ENCODE data around the gene TTC33. TPM values are rescaled to one million over a fixed set of nuclear protein-coding genes. Genes with fewer than 3 reads are reported as not detected.
A peak's percentile ranks its signal among the peaks of the same experiment; 100 is the strongest.
"Not testable (repeated sequence)": the region's sequence is repeated elsewhere in the genome, so short reads cannot be mapped to it uniquely, and the experiment has no call there.

Gene TTC33
- total RNA-seq, 6 experiments from 2014 or later: 5.6 to 9.2 (median 7.0) TPM

GRCh38 chr5:40798012-40798800 lies 42.4 kb upstream of the TTC33 start, which contains the start of gene PRKAA1:
Gene PRKAA1, minus strand, starts transcription at chr5:40798374. Its CDS starts 185 bp downstream, at chr5:40798189.
- Histone ChIP-seq H3K27me3 (no peaks in the 10 kb centered on the region), H3K27ac (peak within 1 kb of the TSS; percentile 82 to 92 (median 85)), H3K4me3 (peak within 1 kb of the TSS; percentile 92 to 98 (median 97)), H3K9me3 (no peaks in the 10 kb centered on the region), H3K4me1 (peaks cover 0 to 18% (median 5%) of the 10 kb centered on the region in 4 donors), H3K36me3 (no peaks in the 10 kb centered on the region)
- peak; percentile 90 to 93 (median 92) for DNase-seq
- peak; percentile 64 for TF ChIP-seq POLR2A (IDR thresholded peaks at IDR 0.05)
- TF ChIP-seq, protein P1, sequence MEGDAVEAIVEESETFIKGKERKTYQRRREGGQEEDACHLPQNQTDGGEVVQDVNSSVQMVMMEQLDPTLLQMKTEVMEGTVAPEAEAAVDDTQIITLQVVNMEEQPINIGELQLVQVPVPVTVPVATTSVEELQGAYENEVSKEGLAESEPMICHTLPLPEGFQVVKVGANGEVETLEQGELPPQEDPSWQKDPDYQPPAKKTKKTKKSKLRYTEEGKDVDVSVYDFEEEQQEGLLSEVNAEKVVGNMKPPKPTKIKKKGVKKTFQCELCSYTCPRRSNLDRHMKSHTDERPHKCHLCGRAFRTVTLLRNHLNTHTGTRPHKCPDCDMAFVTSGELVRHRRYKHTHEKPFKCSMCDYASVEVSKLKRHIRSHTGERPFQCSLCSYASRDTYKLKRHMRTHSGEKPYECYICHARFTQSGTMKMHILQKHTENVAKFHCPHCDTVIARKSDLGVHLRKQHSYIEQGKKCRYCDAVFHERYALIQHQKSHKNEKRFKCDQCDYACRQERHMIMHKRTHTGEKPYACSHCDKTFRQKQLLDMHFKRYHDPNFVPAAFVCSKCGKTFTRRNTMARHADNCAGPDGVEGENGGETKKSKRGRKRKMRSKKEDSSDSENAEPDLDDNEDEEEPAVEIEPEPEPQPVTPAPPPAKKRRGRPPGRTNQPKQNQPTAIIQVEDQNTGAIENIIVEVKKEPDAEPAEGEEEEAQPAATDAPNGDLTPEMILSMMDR (IDR thresholded peaks at IDR 0.05): peak; percentile 67 to 85 (median 71)
- 2% methylated on average over 19 of the region's 70 CpGs for whole genome bisulfite sequencing (ENCODE audit: insufficient coverage, low coverage, low lambda C conversion rate, missing lambda C conversion rate)
- intact Hi-C loops (cut with DNase I): no loop called here
- peak; percentile 92 to 99 (median 94) for ATAC-seq

DNA sequence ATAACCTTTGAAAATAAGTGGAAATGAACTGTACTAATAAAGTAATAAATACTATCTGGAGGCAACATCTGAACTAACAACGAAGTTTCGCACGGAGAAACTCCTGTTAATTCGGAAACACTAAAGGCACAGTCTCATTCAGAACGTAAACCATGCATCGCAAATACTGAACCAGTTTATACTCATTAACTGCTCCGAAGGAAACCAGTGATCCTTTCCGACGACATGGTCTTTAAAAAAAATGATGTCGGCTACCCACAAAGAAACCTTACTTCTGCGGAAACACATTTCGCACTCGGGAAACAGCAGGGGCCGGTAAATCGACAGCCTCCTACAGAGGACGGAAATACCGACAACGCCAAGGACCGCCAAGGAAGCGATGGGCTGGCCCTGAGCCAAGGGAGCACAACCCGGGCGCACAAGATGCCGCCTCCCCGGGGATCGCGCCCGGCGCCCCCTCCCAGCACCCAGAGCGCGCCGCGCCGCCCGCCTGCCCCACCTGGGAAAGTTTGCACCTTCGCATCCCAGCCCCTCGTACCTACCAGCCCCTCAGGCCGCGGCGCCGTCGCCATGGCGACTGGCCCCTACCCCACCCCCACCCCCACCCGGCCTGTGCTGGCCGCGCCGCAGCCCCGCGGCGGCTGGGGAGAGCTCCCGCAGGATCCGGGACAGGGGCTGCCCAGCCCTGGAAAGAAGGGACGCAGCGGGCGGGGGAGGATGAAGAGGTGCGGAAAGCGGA lies 41.7 kb upstream of the TTC33 start:
- ATAC-seq (peak; percentile 61 to 77 (median 70)), DNase-seq (peak; percentile 79 to 83 (median 81))
- intact Hi-C loops (cut with DNase I): no loop called here
- WGBS (ENCODE audit: insufficient coverage, low coverage, low lambda C conversion rate, missing lambda C conversion rate): 0% methylated on average over 16 of the region's 56 CpGs
- TF ChIP-seq, protein P1 (IDR thresholded peaks at IDR 0.05): no peak
- TF ChIP-seq POLR2A (IDR thresholded peaks at IDR 0.05): no peak
- no peaks in the 10 kb centered on the region for H3K36me3 ChIP-seq
- H3K27me3 ChIP-seq: no peaks in the 10 kb centered on the region
- peak overlapping the region; percentile 82 to 92 (median 85) for H3K27ac ChIP-seq
- no peaks in the 10 kb centered on the region for H3K9me3 ChIP-seq
- H3K4me1 ChIP-seq: peaks cover 0 to 18% (median 7%) of the 10 kb centered on the region in 4 donors
- peak overlapping the region; percentile 92 to 98 (median 97) for H3K4me3 ChIP-seq

DNA sequence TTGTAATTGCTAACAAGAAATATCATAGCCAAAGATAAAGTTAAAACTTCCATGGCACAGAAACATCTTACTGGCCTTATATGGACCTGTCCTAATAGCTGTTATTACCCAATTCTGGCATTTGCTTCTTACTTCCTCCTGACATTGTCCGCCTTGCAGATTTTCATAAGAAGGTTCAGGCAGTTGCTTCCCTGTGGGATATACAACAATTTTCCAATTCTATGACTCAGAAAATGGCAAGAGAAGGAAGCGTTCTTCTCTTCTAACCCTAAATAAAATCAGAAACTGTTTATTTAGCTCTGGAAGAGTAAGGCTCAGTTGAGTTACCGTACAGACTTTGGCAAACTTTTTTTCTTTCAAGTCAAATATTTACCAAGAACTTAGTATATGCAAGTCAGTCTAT lies 40.7 kb upstream of the TTC33 start:
- no peaks in the 10 kb centered on the region for H3K9me3 ChIP-seq
- DNase-seq (no peak), ATAC-seq (peak in 3 of 4 donors; percentile 13 to 25 (median 23))
- WGBS (ENCODE audit: insufficient coverage, low coverage, low lambda C conversion rate, missing lambda C conversion rate): 9% methylated on average over 3 of the region's 3 CpGs
- TF ChIP-seq, protein P1 (IDR thresholded peaks at IDR 0.05): no peak
- no peak for TF ChIP-seq POLR2A (IDR thresholded peaks at IDR 0.05)
- no peaks in the 10 kb centered on the region for H3K36me3 ChIP-seq
- intact Hi-C loops (cut with DNase I): no loop called here
- H3K4me1 ChIP-seq: peaks cover 0 to 24% (median 11%) of the 10 kb centered on the region in 4 donors
- H3K4me3 ChIP-seq: peak overlapping the region; percentile 92 to 98 (median 97)
- no peaks in the 10 kb centered on the region for H3K27me3 ChIP-seq
- H3K27ac ChIP-seq: peak overlapping the region; percentile 59 to 92 (median 85)

GRCh38 chr5:40794877-40795276 lies 39.1 kb upstream of the TTC33 start:
- peaks cover 0 to 38% (median 12%) of the 10 kb centered on the region in 4 donors for H3K4me1 ChIP-seq
- ATAC-seq; H3K36me3 ChIP-seq; H3K9me3 ChIP-seq; H3K27me3 ChIP-seq; H3K4me3 ChIP-seq; intact Hi-C loops (cut with DNase I); H3K27ac ChIP-seq; DNase-seq: not testable (repeated sequence)
- WGBS (ENCODE audit: insufficient coverage, low coverage, low lambda C conversion rate, missing lambda C conversion rate): 80% methylated on average over 3 of the region's 3 CpGs

DNA sequence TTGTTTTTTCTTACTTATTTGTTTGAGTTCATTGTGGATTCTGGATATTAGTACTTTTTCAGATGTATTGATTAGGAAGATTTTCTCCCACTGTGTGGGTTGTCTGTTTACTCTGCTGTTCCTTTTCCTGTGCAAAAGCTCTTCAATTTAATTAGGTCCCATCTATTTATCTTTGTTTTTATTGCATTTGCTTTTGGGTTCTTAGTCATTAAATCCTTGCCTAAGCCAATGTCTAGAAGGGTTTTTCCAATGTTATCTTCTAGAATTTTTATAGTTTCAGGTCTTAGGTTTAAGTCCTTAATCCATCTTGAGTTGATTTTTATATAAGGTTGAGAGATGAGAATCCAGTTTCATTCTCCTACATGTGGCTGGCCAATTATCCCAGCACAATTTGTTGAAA lies 38.6 kb upstream of the TTC33 start:
- H3K27me3 ChIP-seq; H3K4me3 ChIP-seq; H3K9me3 ChIP-seq; DNase-seq; ATAC-seq; H3K27ac ChIP-seq; H3K36me3 ChIP-seq; intact Hi-C loops (cut with DNase I): not testable (repeated sequence)
- H3K4me1 ChIP-seq: peaks cover 0 to 40% (median 12%) of the 10 kb centered on the region in 4 donors

- DNase-seq; H3K27me3 ChIP-seq; H3K9me3 ChIP-seq; H3K4me3 ChIP-seq; H3K27ac ChIP-seq; H3K36me3 ChIP-seq; intact Hi-C loops (cut with DNase I); ATAC-seq: not testable (repeated sequence)
- WGBS (ENCODE audit: insufficient coverage, low coverage, low lambda C conversion rate, missing lambda C conversion rate): 93% methylated on average over 10 of the region's 10 CpGs
- peaks cover 0 to 42% (median 12%) of the 10 kb centered on the region in 4 donors for H3K4me1 ChIP-seq
Measured at GRCh38 chr5:40792691-40793090, 36.9 kb upstream of the TTC33 start.

All from right lobe of liver (tissue), 6 donors.